Gastrocnemius medialis (tissue), 4 donors: ENCODE results near the gene HAVCR1. TPM values are rescaled to one million over a fixed set of nuclear protein-coding genes. Genes with fewer than 3 reads are reported as not detected.

Experiments used
- ATAC-seq, 2 donors: fragments of 150-250 bp; one replicate each; pipeline ENCODE4 v1.9.1; 2016
- DNase-seq, 2 donors: peaks; one replicate each; pipeline ENCODE4 v3.0.0-alpha.2; 2019
- H3K27ac ChIP-seq, 4 donors: fragments of 200-600 bp; sonication (generic); 1 replicate in 1 of 4; 2 replicates in 3 of 4; pipeline ENCODE4 v1.5.1; 2016 to 2018; ENCODE audit warnings: mild to moderate bottlenecking in 2 of 4, moderate library complexity in 1 of 4
- H3K27me3 ChIP-seq, 3 donors: fragments of 200-600 bp; sonication (generic) in 2 of 3; 1 replicate in 1 of 3; 2 replicates in 2 of 3; pipeline versions ENCODE4 v1.5.1 to v1.6.0; 2016 to 2019; ENCODE audit warnings: mild to moderate bottlenecking in 1 of 3, moderate library complexity in 1 of 3
- H3K36me3 ChIP-seq, 2 donors: fragments of 200-600 bp; sonication (generic) in 1 of 2; one replicate each; pipeline ENCODE4 v1.5.1; 2017 to 2018
- H3K4me1 ChIP-seq, 2 donors: fragments of 200-600 bp; sonication (generic) in 1 of 2; one replicate each; pipeline ENCODE4 v1.5.1; 2016 to 2017; ENCODE audit warnings: mild to moderate bottlenecking in 2 of 2
- H3K4me3 ChIP-seq, 4 donors: fragments of 200-600 bp; sonication (generic) in 3 of 4; 1 replicate in 1 of 4; 2 replicates in 3 of 4; pipeline ENCODE4 v1.5.1; 2016 to 2019; ENCODE audit warnings: mild to moderate bottlenecking in 2 of 4
- H3K9me3 ChIP-seq, 3 donors: fragments of 200-600 bp; sonication (generic) in 2 of 3; 1 replicate in 1 of 3; 2 replicates in 2 of 3; pipeline ENCODE4 v1.5.1; 2016 to 2019
- POLR2A ChIP-seq, 2 donors: fragments of 450-650 bp; IDR thresholded peaks; one replicate each; pipeline ENCODE4 v1.6.1; 2017; ENCODE audit warnings: antibody characterized with exemption in 2 of 2, mild to moderate bottlenecking in 2 of 2, moderate library complexity in 2 of 2
- in situ Hi-C, 4 donors: fragments of 200-750 bp; cut with MboI; loops; one replicate each; pipeline versions ENCODE4 v1.15.0 to v1.8.0; 2017; ENCODE audit warnings: low sequenced_read_pairs in 4 of 4
- intact Hi-C: fragments of 100-400 bp; cut with DNase I; formaldehyde crosslinking; loops from one replicate; pipeline ENCODE4 v1.15.1; 2023; ENCODE audit warnings: low total_unique reads
- total RNA-seq, 4 donors: library from RNA; depleted of rRNA; stranded (reverse); fragments of >200 nt; gene quantifications; one replicate each; pipeline versions ENCODE4 v1.1.0 to v1.2.3, GENCODE V29; 2016
- TF ChIP-seq, protein P1 (sequence below), 5 experiments: fragments of 450-650 bp in 3 of 5; fragments of 200-600 bp in 2 of 5; sonication (generic) in 2 of 5; IDR thresholded peaks in 4 of 5; conservative IDR thresholded peaks in 1 of 5; 1 replicate in 4 of 5; 2 replicates in 1 of 5; pipeline ENCODE4 v1.5.1; 2016 to 2019; ENCODE audit warnings: antibody characterized with exemption in 5 of 5, mild to moderate bottlenecking in 3 of 5, moderate library complexity in 3 of 5

The HAVCR1 gene
- total RNA-seq, 4 donors from 2014 or later = not detected

DNA sequence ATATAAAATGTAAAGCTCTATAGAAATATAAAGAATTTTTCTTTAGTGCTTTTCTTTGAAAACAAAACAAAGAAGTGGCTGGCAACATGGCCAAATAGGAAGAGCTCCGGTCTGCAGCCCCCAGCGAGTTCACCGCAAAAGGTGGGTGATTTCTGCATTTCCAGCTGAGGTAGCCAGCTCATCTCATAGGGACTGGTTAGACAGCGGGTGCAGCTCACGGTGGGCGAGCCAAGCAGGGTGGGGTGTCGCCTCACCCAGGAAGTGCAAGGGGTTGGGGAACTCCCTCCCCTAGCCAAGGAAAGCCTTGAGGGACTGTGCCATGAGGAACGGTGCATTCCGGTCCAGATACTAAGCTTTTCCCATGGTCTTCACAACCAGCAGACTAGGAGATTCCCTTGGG, 74.9 kb downstream of the HAVCR1 start:
- ATAC-seq (no peak), DNase-seq (no peak)
- intact Hi-C loops (no loop called here), in situ Hi-C loops (no loop called here)
- Histone ChIP-seq H3K9me3 (no peaks in the 10 kb centered on the region), H3K4me1 (no peaks in the 10 kb centered on the region), H3K4me3 (no peak overlapping the region), H3K27ac (no peak overlapping the region), H3K27me3 (no peaks in the 10 kb centered on the region), H3K36me3 (no peaks in the 10 kb centered on the region)
- TF ChIP-seq, protein P1, sequence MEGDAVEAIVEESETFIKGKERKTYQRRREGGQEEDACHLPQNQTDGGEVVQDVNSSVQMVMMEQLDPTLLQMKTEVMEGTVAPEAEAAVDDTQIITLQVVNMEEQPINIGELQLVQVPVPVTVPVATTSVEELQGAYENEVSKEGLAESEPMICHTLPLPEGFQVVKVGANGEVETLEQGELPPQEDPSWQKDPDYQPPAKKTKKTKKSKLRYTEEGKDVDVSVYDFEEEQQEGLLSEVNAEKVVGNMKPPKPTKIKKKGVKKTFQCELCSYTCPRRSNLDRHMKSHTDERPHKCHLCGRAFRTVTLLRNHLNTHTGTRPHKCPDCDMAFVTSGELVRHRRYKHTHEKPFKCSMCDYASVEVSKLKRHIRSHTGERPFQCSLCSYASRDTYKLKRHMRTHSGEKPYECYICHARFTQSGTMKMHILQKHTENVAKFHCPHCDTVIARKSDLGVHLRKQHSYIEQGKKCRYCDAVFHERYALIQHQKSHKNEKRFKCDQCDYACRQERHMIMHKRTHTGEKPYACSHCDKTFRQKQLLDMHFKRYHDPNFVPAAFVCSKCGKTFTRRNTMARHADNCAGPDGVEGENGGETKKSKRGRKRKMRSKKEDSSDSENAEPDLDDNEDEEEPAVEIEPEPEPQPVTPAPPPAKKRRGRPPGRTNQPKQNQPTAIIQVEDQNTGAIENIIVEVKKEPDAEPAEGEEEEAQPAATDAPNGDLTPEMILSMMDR (IDR thresholded peaks at IDR 0.05 in 4 of 5, conservative IDR thresholded peaks at IDR 0.05 in 1 of 5) = no peak
- TF ChIP-seq POLR2A (IDR thresholded peaks at IDR 0.05) = no peak

DNA sequence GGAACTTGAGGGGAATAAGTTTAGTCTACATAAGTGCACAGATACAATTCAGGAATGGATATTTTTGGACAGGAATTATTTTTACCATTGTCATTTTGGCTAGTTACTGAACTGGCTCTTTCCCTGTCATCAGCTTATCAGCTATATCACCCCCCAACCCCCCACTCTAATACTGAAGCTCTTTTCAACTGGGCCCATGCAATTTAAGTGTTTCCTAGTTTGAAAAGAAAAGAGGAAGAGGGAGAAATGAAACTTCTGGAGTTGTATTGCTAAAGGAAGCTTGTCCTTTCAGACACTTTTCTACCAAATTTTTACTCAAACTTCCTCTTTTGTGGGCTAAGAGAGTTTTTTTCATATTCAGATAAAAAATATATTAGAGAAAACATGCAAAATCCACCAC, 77.4 kb downstream of the HAVCR1 start:
- H3K9me3 ChIP-seq = no peaks in the 10 kb centered on the region
- in situ Hi-C loops = no loop called here
- no peaks in the 10 kb centered on the region for H3K4me1 ChIP-seq
- no peak for DNase-seq
- no peak for TF ChIP-seq POLR2A (IDR thresholded peaks at IDR 0.05)
- TF ChIP-seq, protein P1 (IDR thresholded peaks at IDR 0.05 in 4 of 5, conservative IDR thresholded peaks at IDR 0.05 in 1 of 5) = no peak
- no peak overlapping the region for H3K27ac ChIP-seq
- ATAC-seq = no peak
- intact Hi-C loops = no loop called here
- H3K36me3 ChIP-seq = no peaks in the 10 kb centered on the region
- H3K4me3 ChIP-seq = no peak overlapping the region
- no peaks in the 10 kb centered on the region for H3K27me3 ChIP-seq

Other genes starting within 250 kb of the HAVCR1 start
- under 1 TPM in 2 of 4 donors, not detected in 2; 0.11 to 0.15 TPM for gene PPP1R2B, start 208.8 kb downstream of the HAVCR1 start, total RNA-seq
- not detected for gene TIMD4, start 95.9 kb downstream of the HAVCR1 start, total RNA-seq
- 1 to 10 TPM; 1.2 to 5.0 (median 1.6) TPM for gene HAVCR2, start 49.9 kb upstream of the HAVCR1 start, total RNA-seq
- gene MED7, start 83.7 kb upstream of the HAVCR1 start, total RNA-seq = 1 to 10 TPM; 7.0 to 9.4 (median 8.5) TPM
- gene GARIN3, start 107.1 kb upstream of the HAVCR1 start, total RNA-seq = not detected
- gene ITK, start 121.7 kb upstream of the HAVCR1 start, total RNA-seq = 1 to 10 TPM in 1 of 4 donors, under 1 TPM in 3; 0.12 to 2.2 (median 0.35) TPM
- gene CYFIP2, start 207.0 kb upstream of the HAVCR1 start, total RNA-seq = 10 to 100 TPM in 2 of 4 donors, 1 to 10 TPM in 2; 5.9 to 15.5 (median 10.7) TPM